H9 (cell line): ENCODE data around the gene ARHGAP40. TPM values are rescaled to one million over a fixed set of nuclear protein-coding genes. Genes with fewer than 3 reads are reported as not detected.

Experiments
- DNase-seq: peaks from one replicate; pipeline ENCODE4 v3.0.0-alpha.2; 2017
- H2AFZ ChIP-seq: one replicate; pipeline ENCODE4 v1.6.1; 2013; ENCODE audit warnings: mild to moderate bottlenecking, low read length, control low read depth, moderate library complexity
- H2AK5ac ChIP-seq: 2 replicates; pipeline ENCODE4 v1.6.1; 2013; ENCODE audit warnings: low read length, control low read depth, mixed read lengths; ENCODE audit not compliant: insufficient read length
- H2BK120ac ChIP-seq: one replicate; pipeline ENCODE4 v1.6.1; 2013; ENCODE audit warnings: low read depth, mild to moderate bottlenecking, low read length, control low read depth, inconsistent platforms; ENCODE audit not compliant: poor library complexity, severe bottlenecking
- H2BK12ac ChIP-seq: 2 replicates; pipeline ENCODE4 v1.6.1; 2013; ENCODE audit warnings: low read length, control low read depth, mixed read lengths, low read depth; ENCODE audit not compliant: insufficient read length
- H2BK15ac ChIP-seq: 2 replicates; pipeline ENCODE4 v1.6.1; 2013; ENCODE audit warnings: low read depth, low read length, control low read depth
- H2BK20ac ChIP-seq: one replicate; pipeline ENCODE4 v1.6.1; 2013; ENCODE audit warnings: low read depth, mild to moderate bottlenecking, low read length, control low read depth, inconsistent platforms; ENCODE audit not compliant: poor library complexity, severe bottlenecking
- H2BK5ac ChIP-seq: 2 replicates; pipeline ENCODE4 v1.6.1; 2013; ENCODE audit warnings: low read length, control low read depth, mixed read lengths; ENCODE audit not compliant: insufficient read length
- H3K14ac ChIP-seq: 2 replicates; pipeline ENCODE4 v1.6.1; 2013; ENCODE audit warnings: low read length, control low read depth; ENCODE audit not compliant: insufficient read depth
- H3K18ac ChIP-seq: 2 replicates; pipeline ENCODE4 v1.6.1; 2013; ENCODE audit warnings: low read depth, mild to moderate bottlenecking, mixed read lengths, low read length, control low read depth; ENCODE audit not compliant: insufficient read length
- H3K23ac ChIP-seq: 2 replicates; pipeline ENCODE4 v1.6.1; 2013; ENCODE audit warnings: low read length, control low read depth, mixed read lengths, low read depth; ENCODE audit not compliant: insufficient read length
- H3K23me2 ChIP-seq: 2 replicates; pipeline ENCODE4 v1.6.1; 2013; ENCODE audit warnings: low read depth, mild to moderate bottlenecking, mixed read lengths, low read length, control low read depth; ENCODE audit not compliant: insufficient read length, poor library complexity, severe bottlenecking
- H3K27ac ChIP-seq: 2 replicates; pipeline ENCODE4 v1.5.1; 2013; ENCODE audit warnings: low read length, control low read depth, mixed read lengths, low read depth; ENCODE audit not compliant: insufficient read length
- H3K27me3 ChIP-seq: 2 replicates; pipeline ENCODE4 v1.6.1; 2013; ENCODE audit warnings: low read length, control low read depth, inconsistent platforms; ENCODE audit not compliant: insufficient read depth
- H3K4ac ChIP-seq: 2 replicates; pipeline ENCODE4 v1.6.1; 2013; ENCODE audit warnings: low read depth, mild to moderate bottlenecking, control low read depth, inconsistent platforms, low read length, moderate library complexity
- H3K4me1 ChIP-seq: 2 replicates; pipeline ENCODE4 v1.6.1; 2013; ENCODE audit warnings: low read length, control low read depth, inconsistent platforms; ENCODE audit not compliant: insufficient read depth
- H3K4me2 ChIP-seq: 2 replicates; pipeline ENCODE4 v1.6.1; 2013; ENCODE audit warnings: low read length, control low read depth, mixed read lengths; ENCODE audit not compliant: insufficient read length, insufficient read depth
- H3K56ac ChIP-seq: 2 replicates; pipeline ENCODE4 v1.6.1; 2013; ENCODE audit warnings: low read depth, mild to moderate bottlenecking, mixed read lengths, low read length, control low read depth; ENCODE audit not compliant: insufficient read length
- H3K79me1 ChIP-seq: 2 replicates; pipeline ENCODE4 v1.6.1; 2013; ENCODE audit warnings: low read depth, mild to moderate bottlenecking, moderate library complexity, low read length, control low read depth, inconsistent platforms; ENCODE audit not compliant: insufficient read depth, poor library complexity, severe bottlenecking
- H3K79me2 ChIP-seq: 2 replicates; pipeline ENCODE4 v1.6.1; 2013; ENCODE audit warnings: low read length, control low read depth, inconsistent platforms; ENCODE audit not compliant: insufficient read depth
- H3K9ac ChIP-seq: 2 replicates; pipeline ENCODE4 v1.6.1; 2013; ENCODE audit warnings: low read length, control low read depth, mixed read lengths; ENCODE audit not compliant: insufficient read length; ENCODE audit errors: extremely low read depth
- H3K9me3 ChIP-seq: one replicate; pipeline ENCODE4 v1.6.1; 2013; ENCODE audit warnings: low read depth, low read length, inconsistent platforms; ENCODE audit not compliant: control insufficient read depth
- H3T11ph ChIP-seq: one replicate; pipeline ENCODE4 v1.6.1; 2013; ENCODE audit warnings: mild to moderate bottlenecking, low read length, control low read depth, inconsistent platforms
- H4K20me1 ChIP-seq: one replicate; pipeline ENCODE4 v1.6.1; 2013; ENCODE audit not compliant: control insufficient read depth, insufficient read length, insufficient read depth
- H4K5ac ChIP-seq: 2 replicates; pipeline ENCODE4 v1.6.1; 2013; ENCODE audit warnings: low read depth, mild to moderate bottlenecking, mixed read lengths, low read length, control low read depth; ENCODE audit not compliant: insufficient read length
- H4K8ac ChIP-seq: replicated peaks from 2 replicates; pipeline ENCODE4 v1.6.1; 2013; ENCODE audit warnings: low read length, control low read depth, mixed read lengths, low read depth; ENCODE audit not compliant: insufficient read length
- H4K91ac ChIP-seq: 2 replicates; pipeline ENCODE4 v1.6.1; 2013; ENCODE audit warnings: low read depth, mild to moderate bottlenecking, moderate library complexity, mixed read lengths, low read length, control low read depth; ENCODE audit not compliant: insufficient read length
- H3K27ac Mint-ChIP-seq, 3 experiments: 2 replicates in 2 of 3; 3 replicates in 1 of 3; pipeline ENCODE4 v1.8.0; 2020 to 2021; ENCODE audit warnings: mixed read lengths in 3 of 3, mild to moderate bottlenecking in 1 of 3, moderate library complexity in 1 of 3
- H3K27me3 Mint-ChIP-seq: 2 replicates; pipeline ENCODE4 v1.8.0; 2021; ENCODE audit warnings: low read depth, mild to moderate bottlenecking, moderate library complexity, mixed read lengths
- H3K36me3 Mint-ChIP-seq, 3 experiments: 2 replicates in 2 of 3; 3 replicates in 1 of 3; pipeline ENCODE4 v1.8.0; 2020 to 2021; ENCODE audit warnings: low read depth in 3 of 3, mixed read lengths in 3 of 3; ENCODE audit not compliant: insufficient read depth in 1 of 3
- H3K4me1 Mint-ChIP-seq, 2 experiments: 2 replicates each; pipeline ENCODE4 v1.8.0; 2020; ENCODE audit warnings: mixed read lengths in 2 of 2
- H3K4me3 Mint-ChIP-seq, 2 experiments: 2 replicates in 1 of 2; 3 replicates in 1 of 2; pipeline ENCODE4 v1.8.0; 2020 to 2021; ENCODE audit warnings: mild to moderate bottlenecking in 2 of 2, mixed read lengths in 2 of 2, moderate library complexity in 1 of 2
- H3K9me3 Mint-ChIP-seq, 2 experiments: 2 replicates in 1 of 2; 3 replicates in 1 of 2; pipeline ENCODE4 v1.8.0; 2020; ENCODE audit warnings: mild to moderate bottlenecking in 2 of 2, mixed read lengths in 2 of 2, moderate library complexity in 1 of 2
- WGBS: extraction: QIAGEN DNeasy Blood & Tissue Kit; methylation state at CpG from one replicate; pipeline ENCODE4 v1.1.7; 2013; ENCODE audit warnings: missing lambda C conversion rate, low lambda C conversion rate, mixed read lengths; ENCODE audit not compliant: insufficient read length; ENCODE audit errors: extremely low coverage; 5-methylcytosine and 5-hydroxymethylcytosine counted together
- total RNA-seq: library from RNA; stranded (reverse); gene quantifications from 2 replicates; pipeline ENCODE4 v1.2.1, GENCODE V29; 2021
- TF ChIP-seq, protein P1 (sequence below): fragments of 200-600 bp; sonication (generic); conservative IDR thresholded peaks from 3 replicates; pipeline ENCODE4 v1.8.0; 2021; ENCODE audit warnings: antibody characterized with exemption, mild to moderate bottlenecking

Gene ARHGAP40
- total RNA-seq, 1 experiment from 2014 or later, result 0.17 TPM

DNA sequence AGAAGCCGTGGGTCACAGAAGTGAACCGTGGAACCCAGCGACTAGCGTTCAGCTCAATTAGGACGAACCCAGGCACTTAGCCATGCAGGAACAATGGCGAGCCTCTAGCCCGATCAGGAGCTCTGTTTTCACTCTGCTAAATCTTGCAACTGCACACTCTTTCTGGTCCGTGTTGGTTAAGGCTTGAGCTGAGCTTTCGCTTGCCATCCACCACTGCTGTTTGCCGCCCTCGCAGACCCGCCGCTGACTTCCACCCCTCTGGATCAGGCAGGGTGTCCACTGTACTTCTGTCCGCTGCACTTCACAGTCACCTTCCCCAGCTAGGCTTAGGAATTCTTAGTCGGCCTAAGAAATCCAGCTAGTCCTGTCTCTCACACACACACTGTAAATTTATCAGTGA lies 96.9 kb downstream of the ARHGAP40 start:
- Histone ChIP-seq H3K23ac (no peak overlapping the region), H3K79me2 (no peaks in the 10 kb centered on the region), H2BK15ac (no peak overlapping the region), H3K23me2 (no peaks in the 10 kb centered on the region), H3K4me2 (no peak overlapping the region), H3K4ac (no peak overlapping the region), H4K91ac (no peak overlapping the region), H2AK5ac (no peak overlapping the region), H2BK12ac (no peak overlapping the region), H3K9ac (no peak overlapping the region), H3K4me1 (no peaks in the 10 kb centered on the region; the same call in 1 of the 2 replicates), H3K14ac (no peak overlapping the region), H4K5ac (no peak overlapping the region), H3K27ac (no peak overlapping the region), H3K27me3 (no peaks in the 10 kb centered on the region), H3K79me1 (no peaks in the 10 kb centered on the region), H4K8ac (no peak overlapping the region), H2AFZ (no peak overlapping the region), H3T11ph (no peak overlapping the region), H4K20me1 (no peaks in the 10 kb centered on the region), H3K56ac (no peak overlapping the region), H2BK5ac (no peak overlapping the region), H2BK20ac (no peak overlapping the region), H3K9me3 (no peaks in the 10 kb centered on the region), H2BK120ac (no peak overlapping the region), H3K18ac (no peak overlapping the region)
- TF ChIP-seq, protein P1, sequence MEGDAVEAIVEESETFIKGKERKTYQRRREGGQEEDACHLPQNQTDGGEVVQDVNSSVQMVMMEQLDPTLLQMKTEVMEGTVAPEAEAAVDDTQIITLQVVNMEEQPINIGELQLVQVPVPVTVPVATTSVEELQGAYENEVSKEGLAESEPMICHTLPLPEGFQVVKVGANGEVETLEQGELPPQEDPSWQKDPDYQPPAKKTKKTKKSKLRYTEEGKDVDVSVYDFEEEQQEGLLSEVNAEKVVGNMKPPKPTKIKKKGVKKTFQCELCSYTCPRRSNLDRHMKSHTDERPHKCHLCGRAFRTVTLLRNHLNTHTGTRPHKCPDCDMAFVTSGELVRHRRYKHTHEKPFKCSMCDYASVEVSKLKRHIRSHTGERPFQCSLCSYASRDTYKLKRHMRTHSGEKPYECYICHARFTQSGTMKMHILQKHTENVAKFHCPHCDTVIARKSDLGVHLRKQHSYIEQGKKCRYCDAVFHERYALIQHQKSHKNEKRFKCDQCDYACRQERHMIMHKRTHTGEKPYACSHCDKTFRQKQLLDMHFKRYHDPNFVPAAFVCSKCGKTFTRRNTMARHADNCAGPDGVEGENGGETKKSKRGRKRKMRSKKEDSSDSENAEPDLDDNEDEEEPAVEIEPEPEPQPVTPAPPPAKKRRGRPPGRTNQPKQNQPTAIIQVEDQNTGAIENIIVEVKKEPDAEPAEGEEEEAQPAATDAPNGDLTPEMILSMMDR, result no peak
- no CpG with 5 or more reads among the region's 15 CpGs for WGBS
- no peaks in the 10 kb centered on the region for H3K9me3 Mint-ChIP-seq
- H3K27me3 Mint-ChIP-seq, result peaks cover 51% of the 10 kb centered on the region
- H3K27ac Mint-ChIP-seq, result no peak overlapping the region
- no peak overlapping the region for H3K4me3 Mint-ChIP-seq
- peaks cover 4 to 7% of the 10 kb centered on the region in 2 experiments; a peak in 3 of 4 replicates for H3K4me1 Mint-ChIP-seq
- no peaks in the 10 kb centered on the region for H3K36me3 Mint-ChIP-seq
- DNase-seq, result no peak
